ENCODE measurements around the gene HIC2.
"Not testable (repeated sequence)": the region's sequence is repeated elsewhere in the genome, so short reads cannot be mapped to it uniquely, and the experiment has no call there.

GRCh38 chr22:21368603-21369310 lies 48.4 kb upstream of the HIC2 start:
- TF ChIP-seq CTCF, POLR2A, EP300 (IDR thresholded peaks at IDR 0.05): not testable (repeated sequence)
